CD14-positive monocyte (primary cell): ENCODE data around the gene PRKAR1B. TPM values are rescaled to one million over a fixed set of nuclear protein-coding genes. Genes with fewer than 3 reads are reported as not detected.

Experiments used
- DNase-seq, 3 donors: peaks; one replicate each; pipeline ENCODE4 v3.0.0-alpha.2; 2011 to 2022
- H2AFZ ChIP-seq: 2 replicates; pipeline ENCODE4 v1.6.0; 2012; ENCODE audit warnings: mild to moderate bottlenecking, low read depth, low read length, inconsistent platforms; ENCODE audit not compliant: insufficient read depth, poor library complexity, severe bottlenecking
- H3K27ac ChIP-seq, 2 donors: 1 replicate in 1 of 2; 2 replicates in 1 of 2; pipeline ENCODE4 v1.5.1; 2012 to 2013; ENCODE audit warnings: low read length in 2 of 2, control low read depth in 1 of 2, inconsistent platforms in 1 of 2, low read depth in 1 of 2, mild to moderate bottlenecking in 1 of 2
- H3K27me3 ChIP-seq, 2 donors: one replicate each; pipeline versions ENCODE4 v1.6.0 to v1.6.1; 2011 to 2013; ENCODE audit warnings: low read length in 2 of 2; ENCODE audit not compliant: control insufficient read depth in 2 of 2, insufficient read depth in 2 of 2
- H3K36me3 ChIP-seq, 2 donors: replicated peaks in 1 of 2; 1 replicate in 1 of 2; 2 replicates in 1 of 2; pipeline versions ENCODE4 v1.5.1 to v1.6.1; 2012 to 2013; ENCODE audit warnings: low read length in 2 of 2, control low read depth in 1 of 2, inconsistent platforms in 1 of 2, mild to moderate bottlenecking in 1 of 2; ENCODE audit not compliant: insufficient read depth in 2 of 2, control insufficient read depth in 1 of 2
- H3K4me1 ChIP-seq, 2 donors: 1 replicate in 1 of 2; 2 replicates in 1 of 2; pipeline versions ENCODE4 v1.5.1 to v1.6.1; 2012 to 2013; ENCODE audit warnings: low read length in 2 of 2, control low read depth in 1 of 2, inconsistent platforms in 1 of 2, mild to moderate bottlenecking in 1 of 2, moderate library complexity in 1 of 2; ENCODE audit not compliant: insufficient read depth in 2 of 2, control insufficient read depth in 1 of 2
- H3K4me2 ChIP-seq: replicated peaks from 2 replicates; pipeline ENCODE3; 2012; ENCODE audit warnings: low read length, moderate library complexity, mild to moderate bottlenecking; ENCODE audit not compliant: poor library complexity, severe bottlenecking; ENCODE audit errors: extremely low read depth
- H3K4me3 ChIP-seq, 3 experiments: fragments of 200-600 bp in 1 of 3; sonication (generic) in 1 of 3; replicated peaks in 1 of 3; 1 replicate in 2 of 3; 2 replicates in 1 of 3; pipeline ENCODE4 v1.5.1; 2011 to 2013; ENCODE audit warnings: low read length in 3 of 3, mild to moderate bottlenecking in 3 of 3, control low read depth in 2 of 3, low read depth in 2 of 3, inconsistent platforms in 1 of 3, moderate library complexity in 1 of 3
- H3K79me2 ChIP-seq: 2 replicates; pipeline ENCODE4 v1.6.0; 2012; ENCODE audit warnings: mild to moderate bottlenecking, control low read depth, inconsistent platforms, low read length, moderate library complexity; ENCODE audit not compliant: insufficient read depth
- H3K9ac ChIP-seq: 2 replicates; pipeline ENCODE4 v1.6.0; 2017; ENCODE audit warnings: low read length, mild to moderate bottlenecking; ENCODE audit not compliant: insufficient read depth, poor library complexity, severe bottlenecking
- H3K9me3 ChIP-seq, 2 donors: replicated peaks in 1 of 2; 1 replicate in 1 of 2; 2 replicates in 1 of 2; pipeline versions ENCODE4 v1.5.1 to v1.6.1; 2012 to 2013; ENCODE audit warnings: low read length in 2 of 2, control low read depth in 1 of 2; ENCODE audit not compliant: control insufficient read depth in 1 of 2, insufficient read depth in 1 of 2
- H4K20me1 ChIP-seq: 2 replicates; pipeline ENCODE4 v1.6.0; 2012; ENCODE audit warnings: mild to moderate bottlenecking, low read length, control low read depth, moderate library complexity; ENCODE audit not compliant: insufficient read depth
- H3K27ac Mint-ChIP-seq, 7 donors: one replicate each; pipeline ENCODE4 v1.8.0; 2020; ENCODE audit warnings: mild to moderate bottlenecking in 7 of 7, mixed read lengths in 7 of 7, moderate library complexity in 6 of 7, inconsistent platforms in 2 of 7
- H3K27me3 Mint-ChIP-seq, 3 donors: one replicate each; pipeline ENCODE4 v1.8.0; 2021 to 2022; ENCODE audit warnings: low read depth in 3 of 3, mild to moderate bottlenecking in 3 of 3, mixed read lengths in 3 of 3, moderate library complexity in 3 of 3, inconsistent platforms in 1 of 3
- H3K36me3 Mint-ChIP-seq, 2 donors: one replicate each; pipeline ENCODE4 v1.8.0; 2020; ENCODE audit warnings: mixed read lengths in 2 of 2, inconsistent platforms in 1 of 2, mild to moderate bottlenecking in 1 of 2
- H3K4me1 Mint-ChIP-seq: one replicate; pipeline ENCODE4 v1.8.0; 2020; ENCODE audit warnings: mild to moderate bottlenecking, mixed read lengths
- H3K4me3 Mint-ChIP-seq, 2 donors: one replicate each; pipeline ENCODE4 v1.8.0; 2020; ENCODE audit warnings: mild to moderate bottlenecking in 2 of 2, mixed read lengths in 2 of 2, moderate library complexity in 1 of 2
- H3K9me3 Mint-ChIP-seq, 7 donors: one replicate each; pipeline ENCODE4 v1.8.0; 2020 to 2022; ENCODE audit warnings: mixed read lengths in 7 of 7, mild to moderate bottlenecking in 6 of 7, moderate library complexity in 6 of 7, inconsistent platforms in 2 of 7
- WGBS: methylation state at CpG from one replicate; pipeline ENCODE4 v1.1.5; 2013; ENCODE audit warnings: missing lambda C conversion rate; ENCODE audit not compliant: insufficient coverage; 5-methylcytosine and 5-hydroxymethylcytosine counted together
- intact Hi-C, 2 donors: fragments of 100-400 bp; cut with micrococcal nuclease; formaldehyde crosslinking; loops; one replicate each; pipeline versions ENCODE4 v1.15.0 to v1.15.1; 2023
- polyA plus RNA-seq, 3 donors: library from polyadenylated mRNA; depleted of rRNA in 1 of 3; unstranded in 2 of 3; stranded (reverse) in 1 of 3; fragments of 300-500 nt in 2 of 3; fragments of >200 nt in 1 of 3; fragmentation: Illumina TruSeq in 2 of 3; gene quantifications; 1 replicate in 2 of 3; 2 replicates in 1 of 3; pipeline ENCODE4 v1.2.3, GENCODE V29; 2012 to 2021
- TF ChIP-seq, protein P1 (sequence below): fragments of 200-600 bp; IDR thresholded peaks from one replicate; pipeline ENCODE4 v1.8.0; 2022; ENCODE audit warnings: antibody characterized with exemption, mild to moderate bottlenecking

The PRKAR1B gene
- polyA plus RNA-seq, 3 donors: 0.94 to 2.1 (median 1.1) TPM

- Histone ChIP-seq H4K20me1 (no peaks in the 10 kb centered on the region), H3K9ac (no peak overlapping the region), H3K9me3 (peaks cover 0 to 9% of the 10 kb centered on the region in 2 donors), H3K79me2 (no peaks in the 10 kb centered on the region), H3K4me1 (peaks cover 6 to 17% of the 10 kb centered on the region in 2 donors), H3K27me3 (peaks cover 34 to 82% of the 10 kb centered on the region in 2 donors), H3K4me2 (peak overlapping the region; percentile 44), H3K36me3 (no peaks in the 10 kb centered on the region), H3K4me3 (peak overlapping the region in 1 of 3 experiments; percentile 11), H2AFZ (no peak overlapping the region), H3K27ac (no peak overlapping the region)
- H3K36me3 Mint-ChIP-seq: no peaks in the 10 kb centered on the region
- intact Hi-C loops: no loop called here
- DNase-seq: no peak
- H3K4me3 Mint-ChIP-seq: peak overlapping the region in 1 of 2 donors; percentile 71
- WGBS: 4% methylated on average over 55 of the region's 63 CpGs
- TF ChIP-seq, protein P1, sequence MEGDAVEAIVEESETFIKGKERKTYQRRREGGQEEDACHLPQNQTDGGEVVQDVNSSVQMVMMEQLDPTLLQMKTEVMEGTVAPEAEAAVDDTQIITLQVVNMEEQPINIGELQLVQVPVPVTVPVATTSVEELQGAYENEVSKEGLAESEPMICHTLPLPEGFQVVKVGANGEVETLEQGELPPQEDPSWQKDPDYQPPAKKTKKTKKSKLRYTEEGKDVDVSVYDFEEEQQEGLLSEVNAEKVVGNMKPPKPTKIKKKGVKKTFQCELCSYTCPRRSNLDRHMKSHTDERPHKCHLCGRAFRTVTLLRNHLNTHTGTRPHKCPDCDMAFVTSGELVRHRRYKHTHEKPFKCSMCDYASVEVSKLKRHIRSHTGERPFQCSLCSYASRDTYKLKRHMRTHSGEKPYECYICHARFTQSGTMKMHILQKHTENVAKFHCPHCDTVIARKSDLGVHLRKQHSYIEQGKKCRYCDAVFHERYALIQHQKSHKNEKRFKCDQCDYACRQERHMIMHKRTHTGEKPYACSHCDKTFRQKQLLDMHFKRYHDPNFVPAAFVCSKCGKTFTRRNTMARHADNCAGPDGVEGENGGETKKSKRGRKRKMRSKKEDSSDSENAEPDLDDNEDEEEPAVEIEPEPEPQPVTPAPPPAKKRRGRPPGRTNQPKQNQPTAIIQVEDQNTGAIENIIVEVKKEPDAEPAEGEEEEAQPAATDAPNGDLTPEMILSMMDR: no peak
- no peak overlapping the region for H3K27ac Mint-ChIP-seq
- peaks cover 10% of the 10 kb centered on the region for H3K4me1 Mint-ChIP-seq
- H3K27me3 Mint-ChIP-seq: peaks cover 65 to 86% (median 73%) of the 10 kb centered on the region in 3 donors
- H3K9me3 Mint-ChIP-seq: peaks cover 0 to 16% (median under 1%) of the 10 kb centered on the region in 7 donors
Observed at GRCh38 chr7:520503-521161, 206.4 kb downstream of the PRKAR1B start.

DNA sequence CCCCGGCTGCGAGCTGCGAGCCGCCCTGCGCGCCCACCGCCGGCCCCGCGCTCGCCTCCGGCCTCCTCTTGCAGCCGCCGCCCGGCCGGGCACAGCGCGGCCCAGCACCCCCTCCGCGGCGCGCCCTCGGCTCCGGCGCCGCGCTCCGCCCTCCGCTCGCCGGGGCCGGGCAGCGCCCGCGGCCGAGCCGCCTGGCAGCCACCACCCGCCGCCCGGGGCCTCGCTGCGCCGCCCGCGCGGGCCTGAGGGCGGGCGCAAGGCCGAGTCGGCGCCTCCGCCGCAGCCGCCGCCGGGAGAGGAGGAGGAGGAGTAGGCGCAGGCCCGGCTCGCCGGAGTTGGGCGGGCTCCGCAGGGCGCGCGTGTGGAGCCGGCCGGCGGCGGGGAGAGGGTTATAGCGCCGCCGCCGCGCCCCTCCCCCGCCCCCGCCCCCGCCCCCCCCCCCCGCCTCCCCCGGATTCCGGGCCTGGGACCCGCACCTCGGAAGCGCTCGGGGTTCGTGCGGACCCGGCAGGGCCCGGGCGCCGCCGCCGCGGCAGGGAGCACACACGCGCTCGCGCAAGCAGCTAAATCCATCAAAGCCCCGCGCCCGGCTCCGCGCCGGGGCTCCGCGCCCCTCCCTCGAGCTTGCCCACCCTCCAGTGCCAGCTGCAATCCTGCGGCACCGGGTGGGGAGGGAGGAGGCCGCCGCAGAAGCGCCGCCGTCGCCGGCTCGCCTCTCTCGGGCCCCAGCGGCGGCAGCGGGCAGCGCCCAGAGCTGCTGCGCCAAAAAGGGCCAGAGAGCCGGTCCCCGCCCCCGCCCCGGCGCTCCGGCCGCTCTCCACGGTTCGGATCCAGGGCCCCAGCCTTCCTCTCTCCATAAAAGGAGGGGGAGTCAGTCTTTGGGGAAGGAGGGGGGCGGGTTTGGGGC lies 207.3 kb downstream of the PRKAR1B start, which contains the start of gene PDGFA:
TSS of gene PDGFA (minus strand) at position 363 of the 907 bp plus-strand sequence. CDS start 845 bp downstream, outside the sequence.
- peaks cover 10% of the 10 kb centered on the region for H3K4me1 Mint-ChIP-seq
- Histone ChIP-seq H3K4me1 (peaks cover 6 to 17% of the 10 kb centered on the region in 2 donors), H2AFZ (no peak within 1 kb of the TSS), H3K4me2 (peak within 1 kb of the TSS; percentile 49), H3K9ac (no peak within 1 kb of the TSS), H4K20me1 (no peaks in the 10 kb centered on the region), H3K27me3 (peaks cover 36 to 85% of the 10 kb centered on the region in 2 donors), H3K9me3 (peaks cover 0 to 12% of the 10 kb centered on the region in 2 donors), H3K36me3 (no peaks in the 10 kb centered on the region), H3K27ac (no peak within 1 kb of the TSS), H3K79me2 (no peaks in the 10 kb centered on the region), H3K4me3 (peak within 1 kb of the TSS in 1 of 3 experiments; percentile 42)
- H3K27me3 Mint-ChIP-seq: peaks cover 67 to 87% (median 75%) of the 10 kb centered on the region in 3 donors
- intact Hi-C loops: no loop called here
- TF ChIP-seq, protein P1: no peak
- H3K27ac Mint-ChIP-seq: no peak within 1 kb of the TSS
- no peak for DNase-seq
- H3K4me3 Mint-ChIP-seq: peak within 1 kb of the TSS; percentile 53 to 86
- WGBS: under 1% methylated on average over 91 of the region's 132 CpGs
- H3K36me3 Mint-ChIP-seq: no peaks in the 10 kb centered on the region
- peaks cover 0 to 16% (median 0%) of the 10 kb centered on the region in 7 donors for H3K9me3 Mint-ChIP-seq
